A673 (cell line): ENCODE data around the gene VAV1.
"Not testable (repeated sequence)": the region's sequence is repeated elsewhere in the genome, so short reads cannot be mapped to it uniquely, and the experiment has no call there.

Source experiments
- CTCF ChIP-seq: fragments of 300-800, 200-600 bp; sonication (generic); conservative IDR thresholded peaks from 2 replicates; pipeline ENCODE4 v1.5.1; 2017; ENCODE audit warnings: low read depth, mild to moderate bottlenecking, antibody characterized with exemption, low read length, moderate library complexity, mixed read lengths
- EZH2 ChIP-seq: fragments of 200-600 bp; sonication (generic); IDR thresholded peaks from 2 replicates; pipeline ENCODE4 v1.6.1; 2017; ENCODE audit warnings: borderline replicate concordance, low read depth, mild to moderate bottlenecking, mixed read lengths, antibody characterized with exemption, low read length; ENCODE audit not compliant: poor library complexity, severe bottlenecking

DNA sequence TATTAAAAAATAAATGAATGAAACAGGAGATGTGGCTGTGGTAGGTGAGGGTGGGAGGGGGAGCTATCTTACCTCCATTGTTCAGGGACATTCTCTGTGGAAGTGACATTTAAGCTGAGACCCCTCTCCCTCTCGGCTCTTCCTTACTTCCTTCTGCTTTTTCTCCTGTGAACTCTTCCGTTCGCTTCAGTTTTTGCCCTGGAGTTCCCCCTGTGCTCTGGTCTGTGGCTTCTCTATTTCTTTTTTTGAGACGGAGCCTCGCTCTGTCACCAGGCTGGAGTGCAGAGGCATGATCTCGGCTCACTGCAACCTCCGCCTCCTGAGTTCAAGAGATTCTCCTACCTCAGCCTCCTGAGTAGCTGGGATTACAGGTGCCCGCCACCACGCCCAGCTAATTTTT lies 58.6 kb downstream of the VAV1 start:
- not testable (repeated sequence) for TF ChIP-seq EZH2, CTCF
